GM12891 (cell line): Measurements from ENCODE around the gene GIPC1.

Experiments used
- POLR2A ChIP-seq: IDR thresholded peaks from 2 replicates; pipeline ENCODE4 v1.6.1; 2011; ENCODE audit warnings: low read depth, low read length, control low read depth
- POLR2AphosphoS5 ChIP-seq: IDR thresholded peaks from 2 replicates; pipeline ENCODE4 v1.6.1; 2011; ENCODE audit warnings: low read depth, low read length, control low read depth
- TAF1 ChIP-seq: IDR thresholded peaks from 2 replicates; pipeline ENCODE4 v1.6.1; 2011; ENCODE audit warnings: low read depth, low read length, control low read depth

DNA sequence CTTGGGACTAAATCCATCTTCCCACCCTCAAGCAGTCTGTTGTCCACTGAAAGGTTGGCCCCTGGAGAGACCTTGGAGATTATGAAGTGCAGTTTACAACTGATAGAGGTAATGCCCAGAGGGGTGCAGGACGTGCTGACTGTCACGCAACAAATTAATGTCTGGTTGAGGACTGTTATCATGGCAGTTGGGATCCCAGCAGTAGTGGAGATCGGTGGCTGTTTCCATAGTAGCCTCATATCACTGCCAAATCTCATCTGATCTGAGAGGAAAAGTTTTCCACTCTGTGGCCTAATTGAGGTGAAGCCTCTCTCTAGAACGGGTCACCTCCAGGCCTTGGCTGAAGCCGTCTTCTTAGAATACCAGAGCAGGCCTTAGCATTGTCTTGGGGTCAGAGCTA lies 37.5 kb upstream of the GIPC1 start:
- no peak for TF ChIP-seq POLR2AphosphoS5
- TF ChIP-seq POLR2A: no peak
- TF ChIP-seq TAF1: no peak
